Mesodermal cell (in vitro differentiated cells): ENCODE results near the gene DEGS2.

ENCODE experiments used
- H3K27ac ChIP-seq: 2 replicates; pipeline ENCODE4 v1.7.0; 2013; ENCODE audit warnings: mild to moderate bottlenecking, low read depth, low read length, moderate library complexity; ENCODE audit not compliant: severe bottlenecking
- H3K36me3 ChIP-seq: 2 replicates; pipeline ENCODE4 v1.7.1; 2013; ENCODE audit warnings: mild to moderate bottlenecking, low read length, moderate library complexity; ENCODE audit not compliant: control insufficient read depth, insufficient read depth
- H3K4me1 ChIP-seq: one replicate; pipeline ENCODE4 v1.7.1; 2013; ENCODE audit warnings: mild to moderate bottlenecking, low read length; ENCODE audit not compliant: insufficient read depth, control insufficient read depth, poor library complexity, severe bottlenecking
- H3K4me3 ChIP-seq: 2 replicates; pipeline ENCODE4 v1.7.0; 2013; ENCODE audit warnings: low read length, control low read depth, mild to moderate bottlenecking; ENCODE audit not compliant: insufficient read depth, poor library complexity, severe bottlenecking; ENCODE audit errors: extremely low read depth
- H3K9me3 ChIP-seq: 2 replicates; pipeline ENCODE4 v1.7.1; 2013; ENCODE audit warnings: mild to moderate bottlenecking, low read length, moderate library complexity; ENCODE audit not compliant: control insufficient read depth
- WGBS, 2 experiments: methylation state at CpG; one replicate each; pipeline ENCODE4 v1.1.5; 2013; ENCODE audit warnings: missing lambda C conversion rate in 2 of 2; ENCODE audit not compliant: insufficient coverage in 2 of 2; 5-methylcytosine and 5-hydroxymethylcytosine counted together

The DEGS2 gene

DNA sequence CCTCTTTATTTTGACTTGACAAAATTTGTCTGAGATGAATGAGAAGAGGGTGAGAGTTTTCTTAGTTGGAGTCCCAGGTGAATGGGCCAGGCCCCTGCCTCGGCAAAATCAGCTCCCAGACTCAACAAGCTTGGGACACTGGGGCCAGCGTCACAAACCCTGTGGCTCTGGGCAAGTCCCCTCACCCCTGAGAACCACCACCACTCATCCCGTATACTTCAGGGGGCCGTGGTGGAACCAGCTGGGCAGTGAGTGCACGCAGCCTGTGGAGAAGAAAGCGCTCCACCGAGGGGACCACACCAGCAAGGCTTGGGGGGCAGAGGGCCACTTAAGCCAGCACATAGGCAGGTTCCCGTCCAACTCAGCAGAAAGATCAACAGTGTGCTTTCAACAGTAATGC lies 40.2 kb downstream of the DEGS2 start:
- Histone ChIP-seq H3K36me3 (peaks cover 5% of the 10 kb centered on the region), H3K4me3 (no peak overlapping the region), H3K9me3 (no peaks in the 10 kb centered on the region), H3K27ac (no peak overlapping the region), H3K4me1 (no peaks in the 10 kb centered on the region)
- WGBS, 2 experiments = 97 to 99% methylated on average over 7 to 8 of the region's 8 CpGs

DNA sequence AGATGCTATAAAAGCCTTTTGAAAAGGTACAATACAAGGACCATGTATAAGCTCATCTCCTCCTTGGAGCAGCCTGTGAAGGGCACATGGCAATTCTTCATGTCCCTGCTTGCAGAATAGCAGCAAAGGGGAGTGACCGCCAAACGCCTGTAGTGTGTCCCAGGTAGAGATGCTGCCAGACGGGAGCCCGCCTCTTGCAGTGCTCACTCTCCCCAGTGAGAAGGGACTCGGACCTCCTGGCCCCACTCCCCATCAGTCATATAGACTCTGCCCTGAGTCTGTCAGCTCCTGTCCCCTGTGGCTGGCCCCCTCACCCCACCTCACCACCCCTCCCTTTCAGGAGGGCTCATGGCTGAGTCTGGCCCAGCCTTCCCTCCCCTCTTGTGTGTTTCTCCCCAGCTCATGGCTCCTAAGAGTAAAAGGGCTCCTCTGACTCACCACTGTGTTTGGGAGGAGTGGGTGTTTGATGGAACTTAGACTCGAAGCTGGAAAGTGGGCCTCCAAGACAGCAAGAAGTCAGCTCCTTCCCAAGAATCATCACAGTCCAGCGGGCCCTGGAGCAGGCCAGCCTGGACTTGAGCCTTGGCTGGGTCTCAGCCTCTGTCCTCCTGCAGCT lies 40.9 kb downstream of the DEGS2 start:
- Histone ChIP-seq H3K27ac (no peak overlapping the region), H3K9me3 (no peaks in the 10 kb centered on the region), H3K4me3 (no peak overlapping the region), H3K36me3 (no peaks in the 10 kb centered on the region), H3K4me1 (no peaks in the 10 kb centered on the region)
- WGBS, 2 experiments = 87 to 96% methylated on average over 5 to 7 of the region's 7 CpGs

DNA sequence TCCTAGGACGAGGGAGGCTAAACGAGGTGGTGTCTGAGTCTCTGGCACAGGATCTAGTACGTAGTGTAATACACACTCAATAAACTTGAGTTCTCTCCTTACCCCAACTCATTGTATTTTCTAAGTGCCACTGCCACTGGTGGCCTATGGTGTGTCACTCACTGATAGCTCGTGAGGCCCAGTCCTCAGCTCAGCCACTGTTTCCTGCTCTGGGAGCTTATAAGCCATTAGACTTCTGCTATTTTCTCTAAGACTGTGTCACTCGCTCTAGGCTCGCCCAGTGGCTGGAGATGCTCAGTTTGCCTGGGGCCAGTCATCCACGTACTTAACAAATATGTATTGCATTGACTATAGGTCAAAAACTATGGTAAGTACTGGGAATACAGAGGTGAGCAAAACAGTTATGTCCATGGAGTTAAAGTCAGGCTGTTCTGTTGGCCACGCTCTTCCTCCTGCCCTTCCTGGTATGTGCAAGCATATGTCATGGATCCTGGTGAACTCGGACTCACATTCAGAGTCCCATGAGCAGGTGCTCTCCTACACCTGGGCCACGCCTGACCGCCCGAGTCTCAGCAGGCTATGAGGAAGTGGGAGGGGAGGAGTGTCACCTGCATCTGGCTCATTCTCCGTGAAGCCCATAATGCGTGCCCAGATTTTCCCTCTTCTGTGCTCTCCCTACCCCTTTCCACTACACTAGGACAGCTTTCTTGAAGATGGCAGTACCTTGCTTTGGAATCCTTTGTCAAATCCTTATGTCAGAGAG lies 41.6 kb downstream of the DEGS2 start:
- H3K9me3 ChIP-seq = no peaks in the 10 kb centered on the region
- H3K27ac ChIP-seq = no peak overlapping the region
- peaks cover under 1% of the 10 kb centered on the region for H3K4me1 ChIP-seq
- 92 to 98% methylated on average over 7 of the region's 14 CpGs for WGBS, 2 experiments
- no peaks in the 10 kb centered on the region for H3K36me3 ChIP-seq
- H3K4me3 ChIP-seq = no peak overlapping the region

DNA sequence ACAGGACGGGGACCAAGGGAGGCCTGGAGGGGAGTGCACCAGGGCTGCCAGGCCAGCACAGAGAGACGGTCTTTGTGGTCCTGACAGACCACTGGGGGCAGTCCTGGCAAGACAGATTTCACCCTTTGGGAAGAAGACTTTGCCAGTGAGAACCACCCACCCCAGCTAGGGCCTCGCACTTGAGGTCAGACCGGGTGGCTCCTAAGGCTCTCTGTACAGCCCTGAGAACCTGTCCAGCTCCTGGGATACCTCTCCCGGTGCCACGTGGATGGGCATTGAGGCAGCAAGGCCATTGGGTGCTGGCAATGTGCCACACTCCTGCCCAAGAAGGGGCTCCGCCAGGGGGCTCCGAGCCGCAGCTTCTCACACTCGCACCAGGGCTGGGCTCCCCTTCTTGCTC lies 42.4 kb downstream of the DEGS2 start:
- 90 to 91% methylated on average over 7 to 10 of the region's 10 CpGs for WGBS, 2 experiments
- Histone ChIP-seq H3K4me1 (peaks cover 2% of the 10 kb centered on the region), H3K9me3 (no peaks in the 10 kb centered on the region), H3K4me3 (no peak overlapping the region), H3K27ac (no peak overlapping the region), H3K36me3 (no peaks in the 10 kb centered on the region)

DNA sequence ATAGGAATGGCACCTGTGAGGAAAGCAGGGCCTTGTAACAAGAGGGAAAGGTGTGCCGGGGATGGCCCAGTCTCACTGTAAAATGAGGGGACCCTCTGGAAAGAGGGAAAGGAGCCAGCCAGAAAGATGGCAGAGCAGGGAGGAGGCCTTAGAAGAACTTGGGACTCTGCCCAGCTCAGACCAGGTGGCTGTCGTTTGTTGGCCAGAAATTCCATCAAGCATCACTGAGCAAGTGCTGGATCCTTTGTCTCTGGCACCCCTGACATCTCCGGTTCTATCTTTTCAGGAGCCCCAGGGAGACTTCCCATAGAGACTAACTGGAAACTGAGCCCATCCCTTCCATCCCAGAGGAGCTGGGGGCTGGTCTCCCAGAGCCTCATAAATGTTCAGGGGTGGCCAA lies 43.3 kb downstream of the DEGS2 start:
- no peaks in the 10 kb centered on the region for H3K9me3 ChIP-seq
- no peaks in the 10 kb centered on the region for H3K36me3 ChIP-seq
- H3K27ac ChIP-seq = no peak overlapping the region
- 85 to 100% methylated on average over 2 to 3 of the region's 3 CpGs for WGBS, 2 experiments
- H3K4me1 ChIP-seq = peaks cover 2% of the 10 kb centered on the region
- no peak overlapping the region for H3K4me3 ChIP-seq

DNA sequence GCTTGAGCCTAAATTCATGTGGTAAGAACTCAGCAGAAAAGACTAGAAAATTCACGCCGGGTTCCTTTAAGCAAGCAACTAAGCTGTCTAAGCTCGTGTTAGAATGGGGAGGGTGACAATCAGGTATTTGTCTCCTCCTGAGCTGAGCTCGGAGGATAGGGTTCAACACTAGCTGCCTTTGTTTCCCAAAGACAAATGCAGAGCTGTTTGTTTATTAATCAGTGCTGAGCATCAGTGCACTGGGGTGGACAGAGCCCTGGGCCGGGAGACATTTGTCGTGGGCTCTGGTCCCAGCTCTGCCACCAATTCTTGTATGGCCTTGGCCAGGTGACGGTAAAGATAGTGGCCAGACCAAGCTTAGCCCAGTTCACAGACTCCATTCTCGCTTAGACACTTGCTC lies 43.7 kb downstream of the DEGS2 start:
- Histone ChIP-seq H3K4me1 (peaks cover 2% of the 10 kb centered on the region), H3K27ac (no peak overlapping the region), H3K4me3 (no peak overlapping the region), H3K9me3 (no peaks in the 10 kb centered on the region), H3K36me3 (no peaks in the 10 kb centered on the region)
- 91 to 96% methylated on average over 7 to 8 of the region's 8 CpGs for WGBS, 2 experiments

DNA sequence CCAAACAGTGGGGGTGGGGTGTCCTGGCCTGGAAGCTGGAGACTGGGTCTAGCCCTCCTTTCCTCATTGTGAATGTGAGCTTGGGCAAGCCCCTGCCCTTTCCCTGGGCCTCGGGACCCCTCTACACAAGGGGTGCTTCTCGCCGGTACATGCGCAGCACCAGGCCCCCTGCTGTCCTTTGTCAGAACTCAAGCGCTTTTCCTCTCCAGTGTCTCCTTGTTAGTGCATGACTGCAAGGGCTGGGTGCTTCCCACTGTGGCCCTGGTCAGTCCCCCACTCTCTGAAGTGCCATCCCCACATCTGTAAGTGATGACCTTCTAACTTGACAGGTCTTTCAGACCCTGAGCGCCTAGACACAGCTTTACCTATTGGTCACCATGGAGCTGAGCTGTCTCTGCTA lies 44.2 kb downstream of the DEGS2 start:
- Histone ChIP-seq H3K4me3 (no peak overlapping the region), H3K4me1 (peaks cover 2% of the 10 kb centered on the region), H3K36me3 (no peaks in the 10 kb centered on the region), H3K27ac (no peak overlapping the region), H3K9me3 (no peaks in the 10 kb centered on the region)
- WGBS, 2 experiments = 95 to 100% methylated on average over 5 to 6 of the region's 6 CpGs

DNA sequence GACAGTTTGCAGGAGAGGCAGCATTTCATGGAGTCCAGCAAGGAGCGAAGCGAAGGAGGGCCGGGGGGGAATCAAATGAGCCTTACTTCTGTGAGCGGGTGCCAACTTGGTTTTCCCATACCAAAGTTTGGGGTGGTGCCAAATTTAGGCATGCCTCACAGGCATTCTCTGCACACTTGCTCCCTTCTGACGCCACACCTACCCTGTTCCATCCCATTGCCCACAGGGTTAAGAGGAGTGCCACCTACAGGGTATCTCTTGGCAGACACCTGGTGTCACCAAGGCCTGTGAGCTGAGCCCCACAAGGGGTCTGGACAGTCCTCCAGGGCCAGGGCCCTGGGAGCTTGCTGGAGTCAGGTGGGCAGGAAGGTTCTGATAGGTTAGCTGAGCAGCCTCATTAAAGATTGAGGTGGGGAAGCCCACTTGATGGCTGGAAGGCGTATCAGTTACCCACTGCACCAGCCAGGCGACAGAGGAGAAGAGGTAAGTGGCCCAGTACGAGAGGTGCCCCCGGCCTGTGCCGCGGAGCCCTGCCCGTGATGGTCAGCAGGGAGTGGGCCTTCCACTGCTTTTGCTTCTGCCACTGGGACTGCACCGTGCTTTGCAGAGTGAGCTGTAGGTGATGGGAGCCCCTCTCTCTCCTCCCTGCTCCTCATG lies 45.2 kb downstream of the DEGS2 start:
- Histone ChIP-seq H3K36me3 (peaks cover 3% of the 10 kb centered on the region), H3K4me3 (no peak overlapping the region), H3K4me1 (peaks cover 2% of the 10 kb centered on the region), H3K9me3 (no peaks in the 10 kb centered on the region), H3K27ac (no peak overlapping the region)
- 92 to 95% methylated on average over 10 to 13 of the region's 13 CpGs for WGBS, 2 experiments

DNA sequence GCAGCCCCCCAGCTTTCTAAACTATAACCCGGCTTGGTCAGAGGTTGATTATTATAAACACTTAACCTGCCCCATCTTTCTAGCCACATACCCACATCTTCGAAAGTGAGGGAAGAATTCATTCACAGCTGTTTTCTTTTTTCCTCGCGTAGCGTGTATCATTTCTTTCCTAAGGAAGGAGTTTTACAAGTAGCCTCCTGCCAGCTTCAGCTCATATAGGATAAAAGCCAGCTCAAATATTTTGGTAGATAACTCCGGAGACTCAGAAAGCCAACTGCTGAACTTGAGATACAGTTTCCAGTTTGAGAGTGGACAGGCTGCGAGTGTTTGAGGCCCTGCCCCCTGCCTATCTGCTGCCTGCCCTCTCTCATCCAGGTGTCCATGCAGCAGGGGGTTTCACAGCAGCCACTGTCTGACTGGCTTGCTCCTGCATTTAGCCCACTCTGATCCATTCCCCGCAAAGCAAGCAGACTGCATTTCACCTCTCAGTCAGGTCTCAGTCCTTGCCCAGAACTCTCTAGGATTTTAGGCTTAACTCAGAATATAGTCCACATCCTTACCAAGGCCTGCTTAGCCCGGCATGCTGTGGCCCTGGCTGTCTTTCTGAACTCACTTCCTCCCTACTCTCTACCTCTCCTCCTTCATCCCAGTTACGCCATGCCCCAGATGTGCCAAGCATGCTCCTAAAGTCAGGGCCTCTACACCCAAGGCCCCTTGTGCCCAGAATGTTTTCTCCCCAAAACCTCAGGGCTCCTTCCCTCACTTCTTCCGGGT lies 47.3 kb downstream of the DEGS2 start:
- no peaks in the 10 kb centered on the region for H3K9me3 ChIP-seq

DNA sequence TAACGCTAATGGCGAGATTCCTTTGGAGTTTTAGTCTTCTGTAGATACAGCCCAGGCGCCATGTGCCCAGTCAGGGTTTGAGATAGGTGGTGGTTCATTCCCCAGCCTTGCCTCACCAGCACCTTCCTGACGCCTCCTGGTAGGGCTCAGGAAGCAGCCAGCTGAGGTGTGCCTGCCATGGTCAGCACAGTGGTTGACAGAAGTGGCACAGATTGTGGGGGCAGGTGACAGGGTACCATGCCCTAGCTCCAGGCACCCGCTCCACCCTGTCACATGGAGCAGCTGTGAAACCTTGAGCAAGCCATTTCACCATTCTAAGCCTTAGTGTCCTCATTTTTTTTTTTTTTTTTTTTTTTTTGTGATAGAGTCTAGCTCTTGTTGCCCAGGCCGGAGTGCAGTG lies 48.6 kb downstream of the DEGS2 start:
- Histone ChIP-seq H3K27ac (no peak overlapping the region), H3K4me3 (no peak overlapping the region), H3K4me1 (peaks cover 5% of the 10 kb centered on the region), H3K36me3 (peaks cover 4% of the 10 kb centered on the region), H3K9me3 (no peaks in the 10 kb centered on the region)
- 82 to 94% methylated on average over 3 to 4 of the region's 6 CpGs for whole genome bisulfite sequencing, 2 experiments

More for the DNA sequence above, 47.3 kb downstream of the DEGS2 start:
- Histone ChIP-seq H3K4me3 (no peak overlapping the region), H3K27ac (no peak overlapping the region), H3K36me3 (peaks cover 4% of the 10 kb centered on the region), H3K4me1 (peaks cover 5% of the 10 kb centered on the region)
- 90 to 94% methylated on average over 7 to 9 of the region's 11 CpGs for WGBS, 2 experiments
